GF-D8 (cell line): Measurements from ENCODE around the gene PPFIBP2.

Experiments
- DNase-seq: peaks from one replicate; lab custom pipeline; 2025; lab: John Stamatoyannopoulos, UW

PPFIBP2 gene

DNA sequence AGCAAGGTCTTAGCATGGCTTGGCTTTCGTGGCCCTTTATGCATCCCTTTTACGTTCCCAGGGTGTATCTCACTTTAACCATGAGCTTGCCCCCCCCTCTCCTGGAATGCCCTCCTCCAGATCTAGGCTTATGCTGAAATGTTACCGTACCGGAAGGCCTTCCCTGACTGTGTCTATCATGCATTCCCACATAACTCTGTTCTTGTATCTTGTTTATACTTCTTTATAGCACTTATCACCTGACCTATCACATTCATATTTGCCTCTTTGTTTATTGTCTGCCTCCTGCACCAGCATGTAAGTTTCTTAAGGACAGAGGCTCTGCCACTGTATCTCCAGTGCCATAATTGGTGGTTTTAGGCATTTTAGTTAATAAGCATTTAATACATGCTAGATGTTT is 38.9 kb downstream of the PPFIBP2 start:
- no peak for DNase-seq

DNA sequence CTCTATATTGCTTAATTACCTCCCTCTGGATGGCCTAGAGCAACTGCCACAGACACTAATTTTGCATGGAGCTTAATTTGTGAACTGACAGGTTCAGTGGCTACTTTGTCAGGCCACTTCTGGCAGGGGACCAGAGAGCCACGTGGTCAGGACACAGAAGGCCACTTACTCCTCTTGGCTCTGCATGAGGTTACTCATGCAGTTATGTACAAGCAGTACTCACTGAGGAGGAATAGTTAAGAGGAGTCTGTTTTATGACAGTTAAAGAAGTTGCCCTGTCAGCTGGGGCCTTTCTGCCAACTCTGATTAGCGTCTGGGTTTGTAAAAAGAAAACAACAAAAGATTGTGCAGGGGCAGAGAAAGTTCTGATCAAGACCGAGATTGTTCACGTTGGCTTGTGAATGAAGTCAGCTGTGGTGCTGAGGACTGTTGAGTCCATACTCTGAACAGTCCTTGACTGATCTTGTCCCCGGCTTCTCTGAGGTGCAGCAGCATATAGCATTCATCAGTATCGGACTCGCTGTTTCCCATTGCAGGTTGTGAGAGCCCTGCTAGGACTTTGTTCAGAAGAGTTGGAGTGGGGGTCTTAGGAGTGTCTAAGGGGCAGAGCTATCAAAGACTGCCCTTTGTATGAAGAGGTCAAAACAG is 41.4 kb downstream of the PPFIBP2 start:
- DNase-seq = no peak

GRCh38 chr11:7558046-7558445 is 44.2 kb downstream of the PPFIBP2 start:
- no peak for DNase-seq

- DNase-seq = no peak
Measured at GRCh38 chr11:7559398-7560283, 45.8 kb downstream of the PPFIBP2 start.

- no peak for DNase-seq
Measured at GRCh38 chr11:7561562-7561961, 47.8 kb downstream of the PPFIBP2 start.

GRCh38 chr11:7563281-7563680 is 49.5 kb downstream of the PPFIBP2 start:
- DNase-seq = no peak

- no peak for DNase-seq
Measured at GRCh38 chr11:7564803-7565202, 51.0 kb downstream of the PPFIBP2 start.

- DNase-seq = no peak
Measured at GRCh38 chr11:7567311-7567710, 53.5 kb downstream of the PPFIBP2 start.

DNA sequence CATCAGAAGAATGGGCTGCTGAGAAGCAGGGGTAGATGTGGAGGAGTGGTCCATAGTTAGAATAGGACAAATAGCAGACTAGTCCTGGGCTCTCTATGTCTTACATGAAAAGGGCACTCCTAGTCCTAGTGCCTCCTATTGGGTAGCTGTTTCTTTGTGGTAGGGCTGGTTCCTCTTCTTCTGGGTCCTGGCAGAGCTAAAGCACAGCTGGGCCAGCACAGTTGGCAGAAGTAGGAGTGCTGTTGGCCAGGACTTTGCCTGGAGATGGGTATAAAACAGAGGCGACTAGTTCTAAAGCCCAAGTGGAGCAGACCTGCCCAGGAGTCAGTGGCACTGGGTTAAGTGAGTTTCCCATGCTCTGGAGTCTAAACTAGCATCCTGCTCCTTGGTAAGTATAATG is 55.2 kb downstream of the PPFIBP2 start:
- DNase-seq = no peak

DNA sequence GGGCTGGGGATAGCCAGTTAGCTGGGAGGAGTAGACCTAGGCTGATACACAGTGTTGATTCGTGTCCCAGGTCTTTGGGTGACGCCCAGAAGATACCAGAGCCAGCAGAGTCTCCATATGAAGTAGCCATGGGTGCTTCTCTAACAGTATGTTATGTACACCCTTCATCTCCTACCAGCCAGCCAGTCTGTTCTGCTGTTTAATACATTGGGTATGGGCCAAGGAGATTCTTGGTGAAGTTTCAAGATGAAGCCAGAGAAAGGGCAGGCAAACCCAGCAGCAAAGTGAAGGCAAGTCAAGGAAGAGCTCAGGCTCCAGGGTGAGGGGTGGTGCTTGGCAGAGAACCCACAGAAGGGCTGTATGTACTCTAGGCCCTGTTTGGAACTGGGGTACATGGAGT is 56.4 kb downstream of the PPFIBP2 start:
- no peak for DNase-seq

GRCh38 chr11:7570938-7571521 is 57.2 kb downstream of the PPFIBP2 start:
- no peak for DNase-seq

GRCh38 chr11:7571640-7572000 is 57.8 kb downstream of the PPFIBP2 start:
- DNase-seq = no peak

- DNase-seq = no peak
Measured at GRCh38 chr11:7572001-7572712, 58.4 kb downstream of the PPFIBP2 start.

- DNase-seq = no peak
Measured at GRCh38 chr11:7573193-7573557, 59.4 kb downstream of the PPFIBP2 start.

DNA sequence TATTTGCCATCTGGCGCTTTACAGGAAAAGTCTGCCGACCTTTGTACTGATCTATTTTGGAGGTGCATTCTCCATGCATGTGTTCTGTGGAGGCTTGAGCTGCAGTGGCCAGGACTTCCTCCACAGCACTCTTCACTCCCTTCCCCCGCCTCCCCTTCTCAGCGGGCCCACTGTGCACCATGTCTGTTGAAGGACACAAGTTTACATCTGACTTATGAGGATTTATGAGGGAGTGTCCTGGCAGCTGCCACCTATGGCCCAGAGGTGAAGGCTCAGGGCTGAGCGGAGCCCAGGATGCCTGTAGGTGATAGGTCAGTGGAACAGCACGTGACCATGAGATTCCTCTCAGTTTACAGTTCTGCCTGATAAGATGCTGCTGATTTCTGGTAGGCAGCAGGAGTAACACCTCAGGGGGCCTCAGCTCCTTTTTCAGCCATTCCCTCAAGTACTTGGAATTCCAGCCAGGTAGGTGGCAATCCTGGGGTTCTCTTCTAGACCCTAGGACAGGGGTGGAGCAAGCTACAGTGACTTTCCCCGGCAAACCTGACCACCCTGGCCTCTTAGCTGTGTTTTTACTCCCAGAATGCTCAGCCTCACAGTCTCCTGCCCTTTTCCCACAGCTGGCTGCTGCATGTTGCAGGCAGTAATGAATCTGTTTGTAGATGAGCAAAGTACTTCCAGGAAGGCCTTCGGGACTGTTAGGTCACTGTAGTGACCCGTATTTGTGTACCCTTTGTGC is 59.9 kb downstream of the PPFIBP2 start:
- DNase-seq = no peak

DNA sequence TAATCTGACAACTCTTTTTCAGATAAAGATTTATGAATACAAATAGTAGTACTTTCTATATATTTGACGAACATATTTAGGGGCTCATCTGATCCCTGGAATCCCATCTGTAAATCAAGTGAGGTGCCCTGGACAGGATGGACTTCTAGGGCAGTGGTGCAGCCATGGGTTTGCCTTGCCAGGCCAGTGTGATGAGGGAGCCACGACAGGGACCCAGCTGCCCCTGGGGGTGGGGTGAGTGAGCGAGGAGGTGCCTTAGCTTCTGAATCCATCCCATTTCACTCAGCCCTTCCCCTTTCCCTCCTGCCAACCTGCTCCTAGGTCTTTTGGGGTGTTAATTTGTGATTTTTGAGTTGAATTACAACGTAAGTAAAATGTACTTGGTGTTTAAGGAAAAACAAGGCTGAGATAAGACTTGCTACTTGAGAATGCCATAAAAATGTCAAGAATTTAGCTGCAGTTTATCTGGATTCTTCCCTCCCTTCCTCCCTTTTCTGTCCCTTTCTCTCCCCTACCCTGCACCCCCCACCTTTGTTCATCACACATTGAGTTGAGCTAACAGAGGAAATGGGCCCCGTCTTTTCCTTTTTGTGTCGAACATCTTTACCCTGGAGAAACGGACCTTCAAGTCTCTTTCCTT is 60.8 kb downstream of the PPFIBP2 start:
- DNase-seq = no peak

GRCh38 chr11:7575841-7576725 is 62.3 kb downstream of the PPFIBP2 start:
- no peak for DNase-seq

GRCh38 chr11:7576726-7577290 is 63.0 kb downstream of the PPFIBP2 start:
- DNase-seq = no peak

- peak; percentile 39 for DNase-seq
Measured at GRCh38 chr11:7577291-7578190, 63.7 kb downstream of the PPFIBP2 start.
